ENCODE data around the gene NSUN7. TPM values are rescaled to one million over a fixed set of nuclear protein-coding genes. Genes with fewer than 3 reads are reported as not detected.
"Not testable (repeated sequence)": the region's sequence is repeated elsewhere in the genome, so short reads cannot be mapped to it uniquely, and the experiment has no call there.

NSUN7 gene
- total RNA-seq, 1 donor from 2014 or later = 0.91 TPM

GRCh38 chr4:40812386-40812785 lies 62.6 kb downstream of the NSUN7 start:
- Histone ChIP-seq H3K9me3 (replicated peaks) (no peaks in the 10 kb centered on the region), H3K4me3 (no peak overlapping the region), H3K4me1 (no peaks in the 10 kb centered on the region), H3K27me3 (ENCODE audit: low read depth) (no peaks in the 10 kb centered on the region), H3K27ac (replicated peaks) (no peak overlapping the region), H3K36me3 (peaks cover 45% of the 10 kb centered on the region)
- TF ChIP-seq CTCF (IDR thresholded peaks at IDR 0.05; ENCODE audit: borderline replicate concordance) = no peak
- DNase-seq = no peak
- intact Hi-C loops (cut with micrococcal nuclease) = no loop called here

- no peaks in the 10 kb centered on the region for H3K27me3 ChIP-seq (ENCODE audit: low read depth)
- TF ChIP-seq CTCF (IDR thresholded peaks at IDR 0.05; ENCODE audit: borderline replicate concordance) = no peak
- no peaks in the 10 kb centered on the region for H3K4me1 ChIP-seq
- intact Hi-C loops (cut with micrococcal nuclease) = no loop called here
- DNase-seq = no peak
- H3K36me3 ChIP-seq = peaks cover 49% of the 10 kb centered on the region
- no peak overlapping the region for H3K4me3 ChIP-seq
- H3K27ac ChIP-seq (replicated peaks) = no peak overlapping the region
- H3K9me3 ChIP-seq (replicated peaks) = no peaks in the 10 kb centered on the region
These were observed 63.1 kb downstream of the NSUN7 start for GRCh38 chr4:40812856-40813255.

- peaks cover 83% of the 10 kb centered on the region for H3K36me3 ChIP-seq
- H3K9me3 ChIP-seq (replicated peaks); H3K4me1 ChIP-seq; H3K4me3 ChIP-seq; intact Hi-C loops (cut with micrococcal nuclease); H3K27me3 ChIP-seq (ENCODE audit: low read depth); H3K27ac ChIP-seq (replicated peaks); DNase-seq: not testable (repeated sequence)
These were observed 67.4 kb downstream of the NSUN7 start for GRCh38 chr4:40817157-40817556.

- intact Hi-C loops (cut with micrococcal nuclease) = no loop called here
- peaks cover 86% of the 10 kb centered on the region for H3K36me3 ChIP-seq
- H3K27ac ChIP-seq (replicated peaks) = no peak overlapping the region
- no peaks in the 10 kb centered on the region for H3K4me1 ChIP-seq
- TF ChIP-seq CTCF (IDR thresholded peaks at IDR 0.05; ENCODE audit: borderline replicate concordance) = no peak
- H3K9me3 ChIP-seq (replicated peaks) = no peaks in the 10 kb centered on the region
- no peaks in the 10 kb centered on the region for H3K27me3 ChIP-seq (ENCODE audit: low read depth)
- DNase-seq = no peak
- H3K4me3 ChIP-seq = no peak overlapping the region
These were observed 70.3 kb downstream of the NSUN7 start for GRCh38 chr4:40820101-40820500.

- H3K9me3 ChIP-seq (replicated peaks) = no peaks in the 10 kb centered on the region
- no peaks in the 10 kb centered on the region for H3K27me3 ChIP-seq (ENCODE audit: low read depth)
- H3K27ac ChIP-seq (replicated peaks) = no peak overlapping the region
- H3K36me3 ChIP-seq = peaks cover 90% of the 10 kb centered on the region
- no peak for TF ChIP-seq CTCF (IDR thresholded peaks at IDR 0.05; ENCODE audit: borderline replicate concordance)
- no peak for DNase-seq
- no peaks in the 10 kb centered on the region for H3K4me1 ChIP-seq
- intact Hi-C loops (cut with micrococcal nuclease) = no loop called here
- no peak overlapping the region for H3K4me3 ChIP-seq
These were observed 72.8 kb downstream of the NSUN7 start for GRCh38 chr4:40822420-40823166.

GRCh38 chr4:40825014-40825838 lies 75.5 kb downstream of the NSUN7 start:
- intact Hi-C loops (cut with micrococcal nuclease) = no loop called here
- DNase-seq = no peak
- TF ChIP-seq CTCF (IDR thresholded peaks at IDR 0.05; ENCODE audit: borderline replicate concordance) = no peak
- no peak overlapping the region for H3K27ac ChIP-seq (replicated peaks)
- no peak overlapping the region for H3K4me3 ChIP-seq
- no peaks in the 10 kb centered on the region for H3K4me1 ChIP-seq
- H3K36me3 ChIP-seq = peaks cover 97% of the 10 kb centered on the region
- no peaks in the 10 kb centered on the region for H3K27me3 ChIP-seq (ENCODE audit: low read depth)
- H3K9me3 ChIP-seq (replicated peaks) = no peaks in the 10 kb centered on the region
